ENCODE measurements around the gene FHIT. TPM values are rescaled to one million over a fixed set of nuclear protein-coding genes. Genes with fewer than 3 reads are reported as not detected.

Gene FHIT
- total RNA-seq, 4 donors from 2014 or later, result 0.72 to 5.2 (median 2.1) TPM

DNA sequence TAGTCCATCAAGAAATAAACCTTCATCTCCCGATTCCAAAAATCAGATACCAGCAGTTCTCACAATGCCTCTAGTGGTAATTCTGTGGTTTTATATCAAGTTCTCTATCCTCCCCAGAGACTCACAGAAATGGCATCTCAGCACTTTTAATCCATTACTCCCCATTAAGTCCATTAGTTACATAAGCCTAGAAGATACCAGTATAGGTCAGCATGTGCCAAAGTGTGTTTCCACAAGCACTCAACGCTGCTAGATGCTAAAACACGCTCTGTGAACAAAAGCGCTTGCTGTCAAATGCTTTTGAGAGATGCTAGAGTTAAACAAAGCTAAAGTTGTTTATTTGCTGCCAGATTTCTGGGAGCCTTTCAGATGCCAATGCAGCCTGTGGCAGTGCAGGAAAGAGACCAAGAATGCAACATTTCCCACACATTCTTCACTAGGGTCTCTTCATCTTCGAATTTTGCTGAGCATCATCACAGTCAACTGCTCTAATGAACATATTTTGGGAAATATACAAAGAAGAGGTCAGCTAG, 1282.7 kb downstream of the FHIT start:
- no peaks in the 10 kb centered on the region for H3K27me3 ChIP-seq
- no peak overlapping the region for H3K27ac ChIP-seq
- no peaks in the 10 kb centered on the region for H3K9me3 ChIP-seq
- TF ChIP-seq, protein P1, sequence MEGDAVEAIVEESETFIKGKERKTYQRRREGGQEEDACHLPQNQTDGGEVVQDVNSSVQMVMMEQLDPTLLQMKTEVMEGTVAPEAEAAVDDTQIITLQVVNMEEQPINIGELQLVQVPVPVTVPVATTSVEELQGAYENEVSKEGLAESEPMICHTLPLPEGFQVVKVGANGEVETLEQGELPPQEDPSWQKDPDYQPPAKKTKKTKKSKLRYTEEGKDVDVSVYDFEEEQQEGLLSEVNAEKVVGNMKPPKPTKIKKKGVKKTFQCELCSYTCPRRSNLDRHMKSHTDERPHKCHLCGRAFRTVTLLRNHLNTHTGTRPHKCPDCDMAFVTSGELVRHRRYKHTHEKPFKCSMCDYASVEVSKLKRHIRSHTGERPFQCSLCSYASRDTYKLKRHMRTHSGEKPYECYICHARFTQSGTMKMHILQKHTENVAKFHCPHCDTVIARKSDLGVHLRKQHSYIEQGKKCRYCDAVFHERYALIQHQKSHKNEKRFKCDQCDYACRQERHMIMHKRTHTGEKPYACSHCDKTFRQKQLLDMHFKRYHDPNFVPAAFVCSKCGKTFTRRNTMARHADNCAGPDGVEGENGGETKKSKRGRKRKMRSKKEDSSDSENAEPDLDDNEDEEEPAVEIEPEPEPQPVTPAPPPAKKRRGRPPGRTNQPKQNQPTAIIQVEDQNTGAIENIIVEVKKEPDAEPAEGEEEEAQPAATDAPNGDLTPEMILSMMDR (IDR thresholded peaks at IDR 0.05 in 4 of 5, conservative IDR thresholded peaks at IDR 0.05 in 1 of 5), result no peak
- no peak for TF ChIP-seq POLR2A (IDR thresholded peaks at IDR 0.05)
- no peak overlapping the region for H3K4me3 ChIP-seq
- ATAC-seq (no peak), DNase-seq (no peak)
- no peaks in the 10 kb centered on the region for H3K36me3 ChIP-seq
- intact Hi-C loops (cut with DNase I; ENCODE audit: low total_unique reads), result no loop called here
- in situ Hi-C loops (cut with MboI; ENCODE audit: low sequenced_read_pairs in 4 of 4), result no loop called here
- H3K4me1 ChIP-seq, result no peaks in the 10 kb centered on the region

DNA sequence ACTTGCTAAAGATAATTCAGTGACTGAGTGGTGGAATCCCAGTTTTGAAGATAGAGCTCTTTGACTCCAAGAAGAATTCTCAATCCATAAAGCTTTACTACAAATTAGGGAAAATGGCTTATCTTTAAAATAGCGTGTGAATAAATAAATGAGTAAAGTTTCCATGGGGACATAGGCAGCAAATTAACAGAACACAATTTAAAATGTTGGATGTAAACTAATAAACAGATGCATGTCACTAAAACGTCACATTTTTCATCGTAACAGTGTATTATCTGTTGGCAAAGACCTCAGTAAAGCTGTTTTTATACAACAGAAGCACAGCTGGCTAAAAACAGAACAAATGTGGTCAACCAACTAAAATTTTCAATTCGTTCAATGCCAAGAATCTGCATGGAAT, 1287.6 kb downstream of the FHIT start:
- no peak for ATAC-seq

DNA sequence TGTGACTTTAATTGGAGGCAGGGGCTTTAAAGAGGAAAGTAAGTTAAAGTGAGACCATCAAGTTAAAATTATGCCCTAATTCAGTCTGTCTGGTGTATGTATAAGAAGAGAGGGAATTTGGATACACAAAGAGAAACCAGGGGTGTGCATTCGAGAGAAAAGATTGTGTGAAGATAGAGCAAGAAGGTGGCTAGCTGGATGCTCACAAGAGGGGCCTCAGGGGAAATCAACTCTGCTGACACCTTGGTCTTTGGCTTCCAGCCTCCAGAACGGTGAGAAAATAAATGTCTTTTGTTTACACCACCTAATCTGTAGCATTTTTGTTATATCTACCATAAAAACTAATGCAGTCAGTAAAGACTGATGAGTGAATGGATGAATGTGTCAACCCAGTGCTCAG, 1294.1 kb downstream of the FHIT start:
- in situ Hi-C loops (cut with MboI; ENCODE audit: low sequenced_read_pairs in 4 of 4), result no loop called here
- H3K4me1 ChIP-seq, result no peaks in the 10 kb centered on the region
- H3K27ac ChIP-seq, result no peak overlapping the region
- no peaks in the 10 kb centered on the region for H3K27me3 ChIP-seq
- H3K36me3 ChIP-seq, result no peaks in the 10 kb centered on the region
- H3K9me3 ChIP-seq, result no peaks in the 10 kb centered on the region
- no peak for DNase-seq
- intact Hi-C loops (cut with DNase I; ENCODE audit: low total_unique reads), result no loop called here
- TF ChIP-seq, protein P1 (IDR thresholded peaks at IDR 0.05 in 4 of 5, conservative IDR thresholded peaks at IDR 0.05 in 1 of 5), result no peak
- no peak for TF ChIP-seq POLR2A (IDR thresholded peaks at IDR 0.05)
- no peak overlapping the region for H3K4me3 ChIP-seq
- no peak for ATAC-seq

More for the DNA sequence above, 1287.6 kb downstream of the FHIT start:
- no peak for TF ChIP-seq POLR2A (IDR thresholded peaks at IDR 0.05)
- TF ChIP-seq, protein P1 (IDR thresholded peaks at IDR 0.05 in 4 of 5, conservative IDR thresholded peaks at IDR 0.05 in 1 of 5), result no peak
- DNase-seq, result no peak
- H3K27ac ChIP-seq, result no peak overlapping the region
- H3K36me3 ChIP-seq, result no peaks in the 10 kb centered on the region
- intact Hi-C loops (cut with DNase I; ENCODE audit: low total_unique reads) (no loop called here), in situ Hi-C loops (cut with MboI; ENCODE audit: low sequenced_read_pairs in 4 of 4) (no loop called here)
- no peaks in the 10 kb centered on the region for H3K9me3 ChIP-seq
- H3K4me1 ChIP-seq, result no peaks in the 10 kb centered on the region
- no peaks in the 10 kb centered on the region for H3K27me3 ChIP-seq
- no peak overlapping the region for H3K4me3 ChIP-seq

DNA sequence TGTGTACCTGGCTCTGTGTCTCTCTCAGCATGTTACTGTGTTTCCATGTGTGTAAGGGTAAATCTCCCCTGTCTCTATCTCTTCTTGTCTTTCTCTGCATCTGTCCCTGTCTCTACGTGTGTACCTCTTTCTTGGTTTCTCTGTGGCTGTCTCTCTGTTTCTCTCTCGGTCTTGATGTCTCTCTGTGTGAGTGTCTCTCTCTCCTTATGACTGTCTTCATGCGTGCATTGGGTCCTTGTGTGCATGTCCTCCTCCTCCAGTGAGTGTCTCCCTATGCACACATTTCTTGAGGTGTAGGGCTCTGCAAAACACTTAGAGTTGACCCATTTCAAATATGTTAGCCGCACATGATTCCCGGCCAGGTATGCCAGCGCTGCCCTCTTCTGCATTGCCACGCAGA, 1298.1 kb downstream of the FHIT start:
- in situ Hi-C loops (cut with MboI; ENCODE audit: low sequenced_read_pairs in 4 of 4), result no loop called here
- H3K4me3 ChIP-seq, result no peak overlapping the region
- no peaks in the 10 kb centered on the region for H3K27me3 ChIP-seq
- no peaks in the 10 kb centered on the region for H3K9me3 ChIP-seq
- no peak for DNase-seq
- H3K36me3 ChIP-seq, result no peaks in the 10 kb centered on the region
- H3K4me1 ChIP-seq, result no peaks in the 10 kb centered on the region
- TF ChIP-seq, protein P1 (IDR thresholded peaks at IDR 0.05 in 4 of 5, conservative IDR thresholded peaks at IDR 0.05 in 1 of 5), result no peak
- no peak for TF ChIP-seq POLR2A (IDR thresholded peaks at IDR 0.05)
- H3K27ac ChIP-seq, result no peak overlapping the region
- intact Hi-C loops (cut with DNase I; ENCODE audit: low total_unique reads), result no loop called here
- ATAC-seq, result no peak

DNA sequence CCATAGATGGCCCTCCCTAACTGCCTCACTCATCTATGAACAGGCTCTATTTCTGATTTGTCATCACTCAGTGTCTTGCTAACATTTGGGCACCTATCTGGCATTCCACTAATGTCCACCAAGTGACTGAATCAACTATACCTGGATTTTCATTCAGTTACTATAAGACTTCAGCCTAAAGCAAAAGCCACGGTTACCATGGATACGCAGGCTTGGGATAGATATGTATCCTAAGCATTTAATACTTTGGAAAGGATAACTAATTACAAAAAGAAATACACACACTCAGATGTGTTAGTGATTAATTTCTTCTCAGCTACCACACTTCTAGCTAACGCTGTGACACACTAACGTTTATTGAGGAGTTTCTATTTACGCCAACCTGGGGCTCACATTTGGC, 1301.9 kb downstream of the FHIT start:
- Histone ChIP-seq H3K27ac (no peak overlapping the region), H3K4me1 (no peaks in the 10 kb centered on the region), H3K27me3 (no peaks in the 10 kb centered on the region), H3K4me3 (no peak overlapping the region), H3K36me3 (no peaks in the 10 kb centered on the region), H3K9me3 (no peaks in the 10 kb centered on the region)
- ATAC-seq (no peak), DNase-seq (no peak)
- intact Hi-C loops (cut with DNase I; ENCODE audit: low total_unique reads), result no loop called here
- in situ Hi-C loops (cut with MboI; ENCODE audit: low sequenced_read_pairs in 4 of 4), result no loop called here
- TF ChIP-seq, protein P1 (IDR thresholded peaks at IDR 0.05 in 4 of 5, conservative IDR thresholded peaks at IDR 0.05 in 1 of 5), result no peak
- no peak for TF ChIP-seq POLR2A (IDR thresholded peaks at IDR 0.05)
